Type B pancreatic cell (in vitro differentiated cells): Measurements from ENCODE around the gene CAMTA2. TPM values are rescaled to one million over a fixed set of nuclear protein-coding genes. Genes with fewer than 3 reads are reported as not detected.

Source experiments
- DNase-seq: peaks from one replicate; pipeline ENCODE4 v3.0.0; 2021; ENCODE audit warnings: mixed read lengths; ENCODE audit not compliant: unreplicated experiment; ENCODE audit errors: extremely low spot score
- H3K27ac Mint-ChIP-seq: 2 replicates; pipeline ENCODE4 v1.8.0; 2021; ENCODE audit warnings: mild to moderate bottlenecking, mixed read lengths
- H3K27me3 Mint-ChIP-seq: 2 replicates; pipeline ENCODE4 v1.8.0; 2021; ENCODE audit warnings: mixed read lengths
- H3K36me3 Mint-ChIP-seq: 2 replicates; pipeline ENCODE4 v1.8.0; 2021; ENCODE audit warnings: mixed read lengths
- H3K4me1 Mint-ChIP-seq: one replicate; pipeline ENCODE4 v1.8.0; 2021; ENCODE audit warnings: mixed read lengths; ENCODE audit not compliant: unreplicated experiment
- H3K4me3 Mint-ChIP-seq: 2 replicates; pipeline ENCODE4 v1.8.0; 2021; ENCODE audit warnings: mild to moderate bottlenecking, mixed read lengths
- H3K9me3 Mint-ChIP-seq: 2 replicates; pipeline ENCODE4 v1.8.0; 2021; ENCODE audit warnings: mixed read lengths
- total RNA-seq: library from RNA; stranded (reverse); gene quantifications from 2 replicates; pipeline ENCODE4 v1.2.1, GENCODE V29; 2021; ENCODE audit warnings: low replicate concordance
- TF ChIP-seq, protein P1 (sequence below): fragments of 200-600 bp; sonication (generic); conservative IDR thresholded peaks from 2 replicates; pipeline ENCODE4 v1.5.0; 2021; ENCODE audit warnings: antibody characterized with exemption, mild to moderate bottlenecking

CAMTA2 gene
- total RNA-seq, 1 donor from 2014 or later = 26.3 TPM

DNA sequence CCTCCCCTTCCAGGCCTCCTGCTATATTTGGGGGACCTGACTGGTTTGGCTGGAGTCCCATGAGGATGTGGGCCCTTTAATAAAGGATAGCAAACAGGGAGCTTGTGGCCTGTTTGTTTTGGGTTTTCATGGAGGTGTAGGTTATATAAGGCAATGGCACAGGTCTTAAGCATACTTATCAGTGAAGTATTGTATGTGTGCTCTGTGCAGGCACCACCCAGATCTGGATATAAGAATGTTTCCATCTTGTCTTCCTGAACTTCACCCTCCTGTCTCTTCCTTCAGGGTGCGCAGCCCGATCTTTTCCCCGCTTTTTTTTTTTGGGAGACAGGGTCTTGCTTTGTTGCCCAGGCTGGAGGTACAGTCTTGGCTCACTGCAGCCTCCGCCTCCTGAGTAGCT is 37.1 kb upstream of the CAMTA2 start:
- TF ChIP-seq, protein P1, sequence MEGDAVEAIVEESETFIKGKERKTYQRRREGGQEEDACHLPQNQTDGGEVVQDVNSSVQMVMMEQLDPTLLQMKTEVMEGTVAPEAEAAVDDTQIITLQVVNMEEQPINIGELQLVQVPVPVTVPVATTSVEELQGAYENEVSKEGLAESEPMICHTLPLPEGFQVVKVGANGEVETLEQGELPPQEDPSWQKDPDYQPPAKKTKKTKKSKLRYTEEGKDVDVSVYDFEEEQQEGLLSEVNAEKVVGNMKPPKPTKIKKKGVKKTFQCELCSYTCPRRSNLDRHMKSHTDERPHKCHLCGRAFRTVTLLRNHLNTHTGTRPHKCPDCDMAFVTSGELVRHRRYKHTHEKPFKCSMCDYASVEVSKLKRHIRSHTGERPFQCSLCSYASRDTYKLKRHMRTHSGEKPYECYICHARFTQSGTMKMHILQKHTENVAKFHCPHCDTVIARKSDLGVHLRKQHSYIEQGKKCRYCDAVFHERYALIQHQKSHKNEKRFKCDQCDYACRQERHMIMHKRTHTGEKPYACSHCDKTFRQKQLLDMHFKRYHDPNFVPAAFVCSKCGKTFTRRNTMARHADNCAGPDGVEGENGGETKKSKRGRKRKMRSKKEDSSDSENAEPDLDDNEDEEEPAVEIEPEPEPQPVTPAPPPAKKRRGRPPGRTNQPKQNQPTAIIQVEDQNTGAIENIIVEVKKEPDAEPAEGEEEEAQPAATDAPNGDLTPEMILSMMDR = no peak
- H3K27ac Mint-ChIP-seq = no peak overlapping the region
- DNase-seq = no peak
- peaks cover 16% of the 10 kb centered on the region for H3K36me3 Mint-ChIP-seq
- H3K9me3 Mint-ChIP-seq = no peaks in the 10 kb centered on the region
- no peaks in the 10 kb centered on the region for H3K4me1 Mint-ChIP-seq
- H3K4me3 Mint-ChIP-seq = no peak overlapping the region
- peaks cover 4% of the 10 kb centered on the region for H3K27me3 Mint-ChIP-seq

DNA sequence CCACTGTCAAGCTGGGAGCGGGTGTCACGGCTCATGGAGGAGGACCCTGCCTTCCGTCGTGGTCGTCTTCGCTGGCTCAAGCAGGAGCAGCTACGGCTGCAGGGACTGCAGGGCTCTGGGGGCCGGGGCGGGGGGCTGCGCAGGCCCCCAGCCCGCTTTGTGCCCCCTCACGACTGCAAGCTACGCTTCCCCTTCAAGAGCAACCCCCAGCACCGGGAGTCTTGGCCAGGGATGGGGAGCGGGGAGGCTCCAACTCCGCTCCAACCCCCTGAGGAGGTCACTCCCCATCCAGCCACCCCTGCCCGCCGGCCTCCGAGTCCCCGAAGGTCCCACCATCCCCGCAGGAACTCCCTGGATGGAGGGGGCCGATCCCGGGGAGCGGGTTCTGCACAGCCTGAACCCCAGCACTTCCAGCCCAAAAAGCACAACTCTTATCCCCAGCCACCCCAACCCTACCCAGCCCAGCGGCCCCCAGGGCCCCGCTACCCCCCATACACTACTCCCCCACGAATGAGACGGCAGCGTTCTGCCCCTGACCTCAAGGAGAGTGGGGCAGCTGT is 36.2 kb upstream of the CAMTA2 start:
- no peak for DNase-seq
- Mint-ChIP-seq H3K27ac (no peak overlapping the region), H3K4me3 (no peak overlapping the region), H3K36me3 (peaks cover 20% of the 10 kb centered on the region), H3K27me3 (no peaks in the 10 kb centered on the region), H3K4me1 (no peaks in the 10 kb centered on the region), H3K9me3 (no peaks in the 10 kb centered on the region)
- TF ChIP-seq, protein P1 = no peak

DNA sequence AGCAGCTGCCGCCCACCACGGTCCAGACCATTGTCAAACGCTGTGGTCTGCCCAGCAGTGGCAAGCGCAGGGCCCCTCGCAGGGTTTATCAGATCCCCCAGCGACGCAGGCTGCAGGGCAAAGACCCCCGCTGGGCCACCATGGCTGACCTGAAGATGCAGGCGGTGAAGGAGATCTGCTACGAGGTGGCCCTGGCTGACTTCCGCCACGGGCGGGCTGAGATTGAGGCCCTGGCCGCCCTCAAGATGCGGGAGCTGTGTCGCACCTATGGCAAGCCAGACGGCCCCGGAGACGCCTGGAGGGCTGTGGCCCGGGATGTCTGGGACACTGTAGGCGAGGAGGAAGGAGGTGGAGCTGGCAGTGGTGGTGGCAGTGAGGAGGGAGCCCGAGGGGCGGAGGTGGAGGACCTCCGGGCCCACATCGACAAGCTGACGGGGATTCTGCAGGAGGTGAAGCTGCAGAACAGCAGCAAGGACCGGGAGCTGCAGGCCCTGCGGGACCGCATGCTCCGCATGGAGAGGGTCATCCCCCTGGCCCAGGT is 34.8 kb upstream of the CAMTA2 start:
- TF ChIP-seq, protein P1 = no peak
- H3K27me3 Mint-ChIP-seq = no peaks in the 10 kb centered on the region
- peaks cover 20% of the 10 kb centered on the region for H3K36me3 Mint-ChIP-seq
- no peaks in the 10 kb centered on the region for H3K9me3 Mint-ChIP-seq
- H3K27ac Mint-ChIP-seq = no peak overlapping the region
- H3K4me3 Mint-ChIP-seq = no peak overlapping the region
- H3K4me1 Mint-ChIP-seq = no peaks in the 10 kb centered on the region
- DNase-seq = no peak

DNA sequence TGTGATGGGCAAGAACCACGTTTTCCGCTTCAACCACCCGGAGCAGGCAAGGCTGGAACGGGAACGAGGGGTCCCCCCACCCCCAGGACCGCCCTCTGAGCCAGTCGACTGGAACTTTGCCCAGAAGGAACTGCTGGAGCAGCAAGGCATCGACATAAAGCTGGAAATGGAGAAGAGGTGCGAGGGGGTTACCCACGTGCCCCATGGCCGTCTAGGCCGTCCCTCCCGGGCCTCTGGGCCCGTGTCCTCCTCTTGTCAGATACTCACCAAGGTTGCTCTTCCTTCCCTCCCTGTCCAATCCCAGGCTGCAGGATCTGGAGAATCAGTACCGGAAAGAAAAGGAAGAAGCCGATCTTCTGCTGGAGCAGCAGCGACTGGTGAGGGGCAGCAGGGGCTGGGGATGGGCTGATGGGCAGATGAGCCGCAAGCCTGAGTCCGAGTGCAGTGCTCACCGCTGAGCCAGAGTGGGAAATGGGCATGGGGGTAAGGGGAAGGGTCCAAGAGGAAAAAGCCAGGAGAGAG is 33.1 kb upstream of the CAMTA2 start:
- Mint-ChIP-seq H3K4me1 (no peaks in the 10 kb centered on the region), H3K4me3 (no peak overlapping the region), H3K27ac (no peak overlapping the region), H3K36me3 (peaks cover 20% of the 10 kb centered on the region), H3K27me3 (no peaks in the 10 kb centered on the region), H3K9me3 (no peaks in the 10 kb centered on the region)
- TF ChIP-seq, protein P1 = no peak
- DNase-seq = no peak

DNA sequence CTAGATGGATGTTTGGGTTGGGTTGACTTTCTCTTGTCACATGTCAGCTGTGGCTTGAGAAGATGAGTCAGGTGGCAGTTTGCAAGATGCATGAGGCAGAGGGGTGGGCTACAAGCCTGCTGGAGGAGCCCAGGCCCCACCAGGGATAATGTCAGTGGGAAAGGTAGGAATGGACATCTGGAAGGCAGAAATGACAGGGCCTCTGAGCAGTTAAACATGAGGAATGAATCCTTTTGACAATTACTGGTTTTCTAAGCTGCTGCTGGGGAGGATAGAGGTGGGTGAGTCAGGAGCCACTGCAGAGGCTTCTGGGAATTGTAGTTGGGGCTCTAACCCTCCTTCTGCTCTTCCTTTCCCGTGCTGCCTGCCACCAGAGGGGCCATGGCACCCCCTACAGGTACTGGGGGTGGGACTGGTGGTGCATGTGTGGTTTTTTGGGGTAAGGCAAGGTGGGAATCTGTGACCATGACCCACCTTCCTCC is 32.0 kb upstream of the CAMTA2 start:
- Mint-ChIP-seq H3K27me3 (no peaks in the 10 kb centered on the region), H3K36me3 (peaks cover 18% of the 10 kb centered on the region), H3K27ac (no peak overlapping the region), H3K9me3 (no peaks in the 10 kb centered on the region), H3K4me1 (no peaks in the 10 kb centered on the region), H3K4me3 (no peak overlapping the region)
- TF ChIP-seq, protein P1 = no peak
- DNase-seq = no peak
